Heart left ventricle (tissue), 13 donors: Measurements from ENCODE around the gene IDNK.

Source experiments
- CTCF ChIP-seq, 12 donors: fragments of 200-600 bp; sonication (generic) in 4 of 12; IDR thresholded peaks; one replicate each; pipeline versions ENCODE4 v1.5.0 to v1.8.0; 2018 to 2022; ENCODE audit warnings: antibody characterized with exemption in 12 of 12, mild to moderate bottlenecking in 5 of 12
- POLR2A ChIP-seq, 2 donors: fragments of 450-650 bp; IDR thresholded peaks; one replicate each; pipeline ENCODE4 v1.6.1; 2017; ENCODE audit warnings: antibody characterized with exemption in 2 of 2, mild to moderate bottlenecking in 2 of 2, moderate library complexity in 2 of 2
- donor health status: ischemic (EF 13 %, LVEDD 7.1; RV severe dilation, severe dysfunction).
- donor health status: DM: no; HTN: yes; CAD: no.
- donor health status: DM: no; HTN: no; CAD: no.
- donor health status: ischemic (EF 25% LVEDD 6.9; RV normal size, moderate dysfunction).
- donor health status: ischemic (EF 25% LVEDD 5.7; RV mildly dilated, moderate dysfunction).
- donor health status: ischemic (EF 35%, LVEDD 5.7; RV mildly dilated, moderate dysfunction).
- donor health status: nonischemic (EF 11% LVEDD 7.7; RV severe dilation, severe dysfunction).
- donor health status: DM: yes; HTN: yes; CAD: no.
- donor health status: PGD.
- donor health status: ischemic (EF 29% LVEDD 5.4; RV normal size, mild dysfunction).
- donor health status: nonischemic (EF 23%, LVEDD 6.1; RV moderate dilation, normal function).

- no peak for TF ChIP-seq POLR2A (IDR thresholded peaks at IDR 0.05)
- TF ChIP-seq CTCF (IDR thresholded peaks at IDR 0.05), result no peak
Observed at GRCh38 chr9:83662933-83663332, 40.0 kb downstream of the IDNK start.
